ENCODE results near the gene SEMA3C. TPM values are rescaled to one million over a fixed set of nuclear protein-coding genes. Genes with fewer than 3 reads are reported as not detected.

The SEMA3C gene
- total and polyA plus RNA-seq, 10 donors, result 1.1 to 53.7 (median 13.0) TPM

GRCh38 chr7:80818181-80818580 lies 100.7 kb downstream of the SEMA3C start:
- intact Hi-C loops (cut with DNase I; ENCODE audit: low total_unique reads), result no loop called here
- Histone ChIP-seq H3K4me1 (no peaks in the 10 kb centered on the region), H3K27me3 (replicated peaks in 1 of 7) (no peaks in the 10 kb centered on the region), H3K9me3 (no peaks in the 10 kb centered on the region), H3K36me3 (no peaks in the 10 kb centered on the region), H3K4me3 (no peak overlapping the region), H3K27ac (no peak overlapping the region)
- no peak for DNase-seq
- 89 to 95% (median 92%) methylated on average over 5 of the region's 5 CpGs for WGBS, 5 donors
- TF ChIP-seq, protein P1, sequence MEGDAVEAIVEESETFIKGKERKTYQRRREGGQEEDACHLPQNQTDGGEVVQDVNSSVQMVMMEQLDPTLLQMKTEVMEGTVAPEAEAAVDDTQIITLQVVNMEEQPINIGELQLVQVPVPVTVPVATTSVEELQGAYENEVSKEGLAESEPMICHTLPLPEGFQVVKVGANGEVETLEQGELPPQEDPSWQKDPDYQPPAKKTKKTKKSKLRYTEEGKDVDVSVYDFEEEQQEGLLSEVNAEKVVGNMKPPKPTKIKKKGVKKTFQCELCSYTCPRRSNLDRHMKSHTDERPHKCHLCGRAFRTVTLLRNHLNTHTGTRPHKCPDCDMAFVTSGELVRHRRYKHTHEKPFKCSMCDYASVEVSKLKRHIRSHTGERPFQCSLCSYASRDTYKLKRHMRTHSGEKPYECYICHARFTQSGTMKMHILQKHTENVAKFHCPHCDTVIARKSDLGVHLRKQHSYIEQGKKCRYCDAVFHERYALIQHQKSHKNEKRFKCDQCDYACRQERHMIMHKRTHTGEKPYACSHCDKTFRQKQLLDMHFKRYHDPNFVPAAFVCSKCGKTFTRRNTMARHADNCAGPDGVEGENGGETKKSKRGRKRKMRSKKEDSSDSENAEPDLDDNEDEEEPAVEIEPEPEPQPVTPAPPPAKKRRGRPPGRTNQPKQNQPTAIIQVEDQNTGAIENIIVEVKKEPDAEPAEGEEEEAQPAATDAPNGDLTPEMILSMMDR (IDR thresholded peaks at IDR 0.05 in 8 of 11, conservative IDR thresholded peaks at IDR 0.05 in 3 of 11), result no peak
- no peak for TF ChIP-seq POLR2AphosphoS5 (IDR thresholded peaks at IDR 0.05)
- TF ChIP-seq POLR2A (IDR thresholded peaks at IDR 0.05), result no peak

GRCh38 chr7:80816806-80817205 lies 102.0 kb downstream of the SEMA3C start:
- Histone ChIP-seq H3K9me3 (no peaks in the 10 kb centered on the region), H3K4me1 (no peaks in the 10 kb centered on the region), H3K27me3 (replicated peaks in 1 of 7) (no peaks in the 10 kb centered on the region), H3K4me3 (no peak overlapping the region), H3K36me3 (no peaks in the 10 kb centered on the region), H3K27ac (no peak overlapping the region)
- 55 to 75% (median 59%) methylated on average over 2 of the region's 2 CpGs for WGBS, 5 donors
- TF ChIP-seq POLR2AphosphoS5 (IDR thresholded peaks at IDR 0.05) (no peak), POLR2A (IDR thresholded peaks at IDR 0.05) (no peak)
- TF ChIP-seq, protein P1 (IDR thresholded peaks at IDR 0.05 in 8 of 11, conservative IDR thresholded peaks at IDR 0.05 in 3 of 11), result no peak
- intact Hi-C loops (cut with DNase I; ENCODE audit: low total_unique reads), result no loop called here
- DNase-seq, result no peak

GRCh38 chr7:80815733-80816132 lies 103.1 kb downstream of the SEMA3C start:
- intact Hi-C loops (cut with DNase I; ENCODE audit: low total_unique reads), result no loop called here
- DNase-seq, result no peak
- no peaks in the 10 kb centered on the region for H3K4me1 ChIP-seq
- no peaks in the 10 kb centered on the region for H3K9me3 ChIP-seq
- H3K27ac ChIP-seq, result no peak overlapping the region
- TF ChIP-seq, protein P1 (IDR thresholded peaks at IDR 0.05 in 8 of 11, conservative IDR thresholded peaks at IDR 0.05 in 3 of 11), result no peak
- no peak for TF ChIP-seq POLR2AphosphoS5 (IDR thresholded peaks at IDR 0.05)
- TF ChIP-seq POLR2A (IDR thresholded peaks at IDR 0.05), result no peak
- H3K27me3 ChIP-seq (replicated peaks in 1 of 7), result no peaks in the 10 kb centered on the region
- WGBS, 5 donors, result 62 to 92% (median 68%) methylated on average over 1 of the region's 1 CpG
- no peaks in the 10 kb centered on the region for H3K36me3 ChIP-seq
- no peak overlapping the region for H3K4me3 ChIP-seq

GRCh38 chr7:80809545-80809944 lies 109.3 kb downstream of the SEMA3C start:
- TF ChIP-seq POLR2AphosphoS5 (IDR thresholded peaks at IDR 0.05) (no peak), POLR2A (IDR thresholded peaks at IDR 0.05) (no peak)
- TF ChIP-seq, protein P1 (IDR thresholded peaks at IDR 0.05 in 8 of 11, conservative IDR thresholded peaks at IDR 0.05 in 3 of 11), result no peak
- Histone ChIP-seq H3K4me3 (no peak overlapping the region), H3K27ac (no peak overlapping the region), H3K27me3 (replicated peaks in 1 of 7) (no peaks in the 10 kb centered on the region), H3K4me1 (no peaks in the 10 kb centered on the region), H3K36me3 (no peaks in the 10 kb centered on the region), H3K9me3 (peaks cover 0 to 7% (median 0%) of the 10 kb centered on the region in 8 donors)
- 70 to 86% (median 83%) methylated on average over 1 of the region's 1 CpG for WGBS, 5 donors
- DNase-seq, result no peak
- intact Hi-C loops (cut with DNase I; ENCODE audit: low total_unique reads), result no loop called here

Measured in spleen (tissue), 11 donors.